Ureter (tissue), 1 donor: ENCODE results near the gene PLCG2. TPM values are rescaled to one million over a fixed set of nuclear protein-coding genes. Genes with fewer than 3 reads are reported as not detected.
A peak's percentile ranks its signal among the peaks of the same experiment; 100 is the strongest.
"Not testable (repeated sequence)": the region's sequence is repeated elsewhere in the genome, so short reads cannot be mapped to it uniquely, and the experiment has no call there.

ENCODE experiments used
- DNase-seq: peaks from one replicate; pipeline ENCODE4 v3.0.0-alpha.2; 2020; ENCODE audit warnings: low spot score
- total RNA-seq: library from RNA; stranded (reverse); gene quantifications from one replicate; pipeline ENCODE4 v1.2.4, GENCODE V29; 2023
- donor health status: DM: yes; HTN: yes; CAD: no.

The PLCG2 gene
- total RNA-seq, 1 donor from 2014 or later = 37.6 TPM

- no peak for DNase-seq
Measured at GRCh38 chr16:81912395-81912794, 133.3 kb downstream of the PLCG2 start.

GRCh38 chr16:81913222-81913621 lies 134.1 kb downstream of the PLCG2 start:
- DNase-seq = no peak

DNA sequence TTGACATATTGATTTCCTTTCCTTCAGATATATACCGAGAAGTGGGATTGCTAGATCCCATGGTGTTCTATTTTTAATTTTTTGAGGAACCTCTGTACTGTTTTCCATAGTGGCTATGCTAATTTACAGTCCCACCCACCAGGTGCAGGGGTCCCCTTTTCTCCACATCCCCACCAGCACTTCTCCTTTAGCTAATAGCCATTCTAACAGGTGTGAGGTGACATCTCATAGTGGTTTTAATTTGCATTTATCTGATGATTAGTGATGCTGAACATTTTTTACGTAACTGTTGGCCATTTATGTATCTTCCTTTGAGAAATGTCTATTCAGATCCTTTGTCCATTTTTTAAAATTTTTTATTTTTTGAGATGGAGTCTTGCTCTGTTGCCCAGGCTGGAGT lies 138.3 kb downstream of the PLCG2 start:
- no peak for DNase-seq

- DNase-seq = no peak
Measured at GRCh38 chr16:81918927-81919326, 139.8 kb downstream of the PLCG2 start.

DNA sequence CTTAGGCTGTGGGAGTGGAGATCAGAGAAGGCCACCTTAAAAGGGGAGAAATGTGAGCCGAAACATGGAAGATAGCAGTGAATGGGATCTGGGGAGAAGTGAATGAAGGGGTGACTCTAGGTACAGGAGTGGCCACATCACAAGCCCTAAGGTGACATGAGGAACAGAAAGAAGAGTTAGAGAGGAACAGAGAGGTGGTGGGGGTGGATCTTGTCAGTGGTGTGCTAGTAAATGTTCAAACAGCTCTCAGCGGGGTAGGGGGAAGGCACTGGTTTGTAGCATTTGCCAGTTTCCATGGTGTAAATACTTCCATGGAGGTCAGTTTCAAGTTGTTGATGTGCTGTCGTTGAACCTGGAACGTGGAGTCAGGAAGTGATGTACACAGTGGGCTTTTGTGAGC lies 141.4 kb downstream of the PLCG2 start:
- DNase-seq = no peak

DNA sequence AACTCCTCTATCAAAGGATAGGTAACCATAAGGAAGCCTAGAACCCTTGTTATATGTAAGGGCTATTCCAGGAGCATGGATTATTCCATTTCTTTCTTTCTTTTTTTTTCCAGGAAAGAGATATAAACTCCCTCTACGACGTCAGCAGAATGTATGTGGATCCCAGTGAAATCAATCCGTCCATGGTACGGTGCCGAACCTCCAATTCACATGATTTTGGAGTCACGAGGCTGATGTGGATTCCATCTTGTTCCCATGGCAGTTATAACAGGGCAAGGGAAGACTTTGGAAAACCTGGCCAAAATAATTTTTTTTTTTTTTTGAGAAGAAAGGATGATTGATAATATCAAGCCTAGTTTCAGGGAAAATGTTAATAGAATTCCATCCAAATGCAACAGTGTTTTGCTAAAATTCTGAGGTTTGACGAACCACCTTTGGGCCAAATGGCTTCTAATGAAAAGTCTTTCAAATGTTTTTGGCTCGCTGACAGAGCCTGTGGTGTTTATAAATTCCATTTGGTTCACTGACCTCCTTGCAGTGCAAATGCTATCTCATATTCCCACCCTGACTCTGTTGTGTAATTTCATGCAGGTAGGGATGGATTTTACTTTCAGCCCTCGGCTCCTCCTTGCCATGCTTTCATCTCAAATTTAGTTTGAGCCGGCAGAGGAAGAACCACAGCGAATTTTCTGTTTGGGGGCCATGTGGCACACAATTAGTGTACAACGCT lies 142.2 kb downstream of the PLCG2 start:
- DNase-seq = no peak

GRCh38 chr16:81921843-81922584 lies 142.9 kb downstream of the PLCG2 start:
- DNase-seq = no peak

DNA sequence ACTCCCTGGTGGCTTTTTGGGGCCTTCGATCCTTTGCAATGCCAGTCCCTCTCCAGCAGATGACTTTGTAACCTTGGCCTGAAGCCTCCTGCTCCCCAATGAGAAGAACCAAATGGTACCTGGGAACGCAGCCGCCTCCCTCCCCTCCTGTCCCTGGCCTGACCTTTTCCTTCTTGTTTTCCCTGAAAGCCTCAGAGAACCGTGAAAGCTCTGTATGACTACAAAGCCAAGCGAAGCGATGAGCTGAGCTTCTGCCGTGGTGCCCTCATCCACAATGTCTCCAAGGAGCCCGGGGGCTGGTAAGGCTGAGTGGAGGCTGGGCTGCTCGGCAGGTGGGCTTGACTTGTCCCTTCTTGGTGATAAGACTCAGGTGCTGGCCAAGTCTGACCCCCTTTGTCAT lies 144.2 kb downstream of the PLCG2 start:
- no peak for DNase-seq

DNA sequence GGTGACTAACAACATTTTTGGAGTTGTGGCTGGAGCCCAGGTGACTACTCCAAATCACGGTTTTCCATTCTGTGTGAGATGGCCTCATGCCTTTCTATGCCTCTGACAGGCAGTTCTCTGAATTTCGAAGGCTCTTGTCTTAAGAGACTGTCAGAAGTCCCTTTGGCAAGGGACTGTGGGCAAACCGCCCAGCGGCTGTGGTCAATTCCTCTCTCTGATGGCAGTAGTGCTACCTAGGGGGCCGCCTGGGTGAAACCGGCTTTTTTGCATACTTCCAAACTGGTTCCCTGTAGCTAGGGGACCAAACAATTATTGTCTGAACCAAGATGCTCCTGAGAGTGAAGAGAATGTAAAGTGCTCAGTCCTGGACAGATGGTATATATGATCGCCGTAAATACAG lies 145.9 kb downstream of the PLCG2 start:
- DNase-seq = no peak

DNA sequence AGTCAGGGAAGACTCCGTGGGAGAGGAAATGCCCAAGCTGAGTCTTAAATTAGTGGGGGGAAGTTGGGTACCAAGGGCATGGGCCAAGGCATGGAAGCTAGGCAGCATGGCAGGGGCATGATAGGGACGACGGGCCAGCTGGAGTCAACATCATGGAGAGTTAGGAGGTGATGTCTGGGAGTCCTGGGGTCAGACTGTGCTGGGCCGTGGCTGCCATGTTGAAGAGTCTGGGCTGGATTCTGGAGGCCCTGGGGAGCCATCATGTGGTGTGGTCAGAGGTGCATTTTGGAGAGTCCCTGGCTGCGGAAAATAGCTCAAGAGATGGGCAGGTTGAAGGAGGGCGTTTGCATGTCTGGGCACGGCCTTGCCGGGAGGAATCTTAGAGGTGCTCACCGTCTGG lies 146.9 kb downstream of the PLCG2 start:
- DNase-seq = no peak

GRCh38 chr16:81927561-81928185 lies 148.6 kb downstream of the PLCG2 start:
- DNase-seq = peak; percentile 34

- no peak for DNase-seq
Measured at GRCh38 chr16:81928271-81928918, 149.3 kb downstream of the PLCG2 start.

DNA sequence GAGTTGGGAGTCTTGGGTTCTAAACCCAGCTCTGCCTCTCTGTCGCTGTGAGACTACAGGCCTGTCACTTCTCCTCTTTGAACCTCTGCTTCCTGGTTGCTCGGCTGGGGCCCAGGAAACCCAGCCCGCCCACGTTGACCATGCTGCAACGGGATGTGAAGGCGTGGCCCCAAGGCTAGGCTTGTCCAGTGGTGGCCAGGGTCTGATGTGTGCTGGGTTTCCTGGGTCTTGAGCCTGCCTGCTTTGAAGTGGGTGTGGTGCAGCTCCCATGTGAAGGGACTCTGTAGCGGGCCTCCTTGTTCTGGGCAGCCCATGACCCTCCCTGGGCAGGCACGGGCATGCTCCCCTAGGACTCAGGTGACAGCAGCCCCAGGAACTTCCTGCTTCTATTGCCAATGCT lies 149.9 kb downstream of the PLCG2 start:
- DNase-seq = peak; percentile 89

GRCh38 chr16:81929841-81930240 lies 150.8 kb downstream of the PLCG2 start:
- peak; percentile 35 for DNase-seq

- DNase-seq = no peak
Measured at GRCh38 chr16:81931927-81932326, 152.8 kb downstream of the PLCG2 start.

GRCh38 chr16:81932668-81933067 lies 153.6 kb downstream of the PLCG2 start:
- DNase-seq = no peak

GRCh38 chr16:81933361-81933760 lies 154.3 kb downstream of the PLCG2 start:
- no peak for DNase-seq

DNA sequence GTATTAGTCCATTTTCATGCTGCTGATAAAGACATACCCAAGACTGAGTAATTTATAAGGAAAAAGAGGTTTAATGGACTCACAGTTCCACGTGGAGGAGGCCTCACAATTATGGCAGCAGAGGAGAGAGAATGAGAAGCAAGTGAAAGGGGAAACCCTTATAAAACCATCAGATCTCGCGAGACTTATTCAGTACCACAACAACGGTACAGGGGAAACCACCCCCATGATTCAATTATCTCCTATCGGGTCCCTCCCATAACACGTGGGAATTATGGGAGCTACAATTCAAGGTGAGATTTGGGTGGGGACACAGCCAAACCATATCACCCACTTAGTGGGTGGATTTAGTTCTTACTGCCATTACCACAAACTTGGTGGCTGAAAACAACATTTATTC lies 155.6 kb downstream of the PLCG2 start:
- not testable (repeated sequence) for DNase-seq

DNA sequence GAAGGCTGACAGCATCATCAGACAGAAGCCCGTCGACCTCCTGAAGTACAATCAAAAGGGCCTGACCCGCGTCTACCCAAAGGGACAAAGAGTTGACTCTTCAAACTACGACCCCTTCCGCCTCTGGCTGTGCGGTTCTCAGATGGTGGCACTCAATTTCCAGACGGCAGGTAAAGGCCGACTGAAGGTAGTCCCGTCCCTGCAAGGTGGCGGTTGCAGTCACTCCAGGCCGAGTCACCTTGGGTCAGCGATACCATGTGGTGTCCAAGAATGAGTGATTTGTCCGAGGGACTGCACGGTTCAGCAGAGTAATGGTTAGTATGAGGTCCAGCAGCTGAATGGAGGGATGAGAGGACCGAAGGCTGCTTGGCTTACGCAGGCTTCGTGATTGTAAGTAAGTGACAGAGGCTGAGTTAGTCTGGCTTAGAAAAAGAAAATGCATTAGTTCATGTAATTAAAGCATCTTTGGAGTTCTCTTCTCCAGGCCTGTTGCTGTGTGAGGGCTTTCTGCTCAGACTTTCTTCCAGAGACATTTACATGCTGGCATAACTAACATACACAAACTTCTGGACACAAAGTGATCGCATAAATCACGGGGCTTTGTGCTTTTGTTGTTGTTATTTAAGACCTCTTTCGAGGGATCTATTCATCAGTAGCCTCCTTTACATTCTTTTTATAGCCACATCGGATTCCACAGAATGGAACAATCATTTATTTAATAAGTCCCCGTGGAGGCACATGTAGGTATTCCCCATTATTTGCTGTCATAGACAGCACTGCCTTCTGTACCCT lies 157.3 kb downstream of the PLCG2 start:
- DNase-seq = no peak

- DNase-seq = no peak
Measured at GRCh38 chr16:81937305-81938038, 158.4 kb downstream of the PLCG2 start.
